GM21526 (cell line): ENCODE data around the gene C2orf42.
"Not testable (repeated sequence)": the region's sequence is repeated elsewhere in the genome, so short reads cannot be mapped to it uniquely, and the experiment has no call there.

ENCODE experiments used
- ATAC-seq: cut with Tn5 transposase; IDR thresholded peaks from one replicate; pipeline ENCODE4 v1.9.1; 2021; ENCODE audit warnings: moderate library complexity; ENCODE audit not compliant: unreplicated experiment, low FRiP score

Gene C2orf42

DNA sequence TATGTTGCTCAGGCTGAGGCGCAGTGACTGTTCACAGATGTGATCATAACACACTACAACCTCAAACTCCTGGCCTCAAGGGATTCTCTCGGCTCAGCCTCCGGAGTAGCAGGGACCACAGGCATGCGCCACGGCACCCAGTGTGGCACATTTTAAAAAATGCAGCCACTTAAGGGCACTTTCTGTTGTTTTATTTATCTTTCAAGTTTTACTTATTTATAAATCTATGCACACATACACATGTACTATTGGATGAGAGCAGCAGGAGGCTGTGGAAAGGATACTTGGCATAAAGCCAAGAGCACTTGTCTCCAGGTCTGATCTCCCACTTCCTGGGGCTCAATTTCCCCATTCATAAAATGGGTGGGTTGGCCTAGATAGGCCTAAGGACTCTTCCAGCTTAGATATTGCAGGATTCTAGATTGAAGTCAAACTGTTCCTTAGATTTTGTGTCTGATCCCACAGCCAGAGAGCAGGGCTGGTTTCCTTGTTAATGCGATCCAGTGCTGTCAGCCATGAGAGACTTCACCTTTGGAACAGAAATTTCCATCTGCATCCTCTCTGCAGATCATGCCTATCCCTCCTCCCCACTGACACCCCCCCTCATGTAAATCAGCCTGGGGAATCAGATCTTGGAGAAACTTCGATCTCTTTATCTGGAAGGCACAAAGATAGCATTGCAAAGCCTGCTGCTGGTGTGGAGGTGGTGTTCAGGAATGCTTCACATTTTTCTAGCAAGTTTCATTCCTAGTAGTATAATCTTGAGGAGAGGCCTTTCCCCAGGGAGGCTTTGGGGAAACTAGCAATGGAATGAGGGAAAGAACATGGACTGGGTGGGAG, 78.8 kb downstream of the C2orf42 start:
- no peak for ATAC-seq

DNA sequence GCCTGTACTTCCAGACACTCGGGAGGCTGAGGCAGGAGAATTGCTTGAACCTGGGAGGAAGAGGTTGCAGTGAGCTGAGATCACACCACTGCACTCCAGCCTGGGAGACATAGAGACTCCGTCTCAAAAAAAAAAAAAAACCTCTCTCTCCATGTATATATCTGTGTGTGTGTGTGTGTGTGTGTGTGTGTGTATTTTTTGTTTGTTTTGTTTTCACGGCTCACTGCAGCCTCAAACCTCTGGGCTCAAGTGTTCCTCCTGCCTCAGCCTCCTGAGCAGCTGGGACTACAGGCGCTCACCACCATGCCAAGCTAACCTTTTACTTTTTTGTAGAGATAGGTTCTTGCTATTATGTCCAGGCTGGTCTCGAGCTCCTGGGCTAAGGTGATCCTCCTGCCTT, 80.4 kb downstream of the C2orf42 start:
- not testable (repeated sequence) for ATAC-seq

- ATAC-seq, result not testable (repeated sequence)
Measured at GRCh38 chr2:70106138-70106537, 84.7 kb downstream of the C2orf42 start.

GRCh38 chr2:70104231-70105111, 86.3 kb downstream of the C2orf42 start:
- ATAC-seq, result no peak

- ATAC-seq, result no peak
Measured at GRCh38 chr2:70103531-70104061, 87.2 kb downstream of the C2orf42 start.

DNA sequence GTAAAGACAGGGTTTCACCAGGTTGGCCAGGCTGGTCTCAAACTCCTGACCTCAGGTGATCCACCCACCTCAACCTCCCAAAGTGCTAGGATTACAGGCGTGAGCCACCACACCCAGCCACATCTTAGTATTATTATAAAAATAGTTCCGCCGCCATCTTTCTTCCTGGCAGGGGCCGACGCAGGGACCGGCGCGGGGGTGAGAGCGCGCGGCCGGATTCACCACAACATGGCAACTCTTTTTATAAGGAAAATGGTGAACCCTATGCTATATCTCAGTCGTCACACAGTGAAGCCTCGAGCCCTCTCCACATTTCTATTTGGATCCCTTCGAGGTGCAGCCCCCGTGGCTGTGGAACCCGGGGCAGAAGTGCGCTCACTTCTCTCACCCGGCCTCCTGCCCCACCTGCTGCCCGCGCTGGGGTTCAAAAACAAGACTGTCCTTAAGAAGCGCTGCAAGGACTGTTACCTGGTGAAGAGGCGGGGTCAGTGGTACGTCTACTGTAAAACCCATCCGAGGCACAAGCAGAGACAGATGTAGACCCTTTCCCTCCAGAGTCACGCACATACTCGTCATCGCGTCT, 88.4 kb downstream of the C2orf42 start:
- ATAC-seq, result not testable (repeated sequence)

- ATAC-seq, result not testable (repeated sequence)
Measured at GRCh38 chr2:70101686-70102085, 89.1 kb downstream of the C2orf42 start.

- no peak for ATAC-seq
Measured at GRCh38 chr2:70101174-70101573, 89.6 kb downstream of the C2orf42 start.
